ENCODE measurements around the gene FAM193A.
A peak's percentile ranks its signal among the peaks of the same experiment; 100 is the strongest.

The FAM193A gene

GRCh38 chr4:2500547-2500946, 35.9 kb upstream of the FAM193A start:
- no peak overlapping the region for H3K27ac ChIP-seq
- H3K9me3 ChIP-seq, result no peaks in the 10 kb centered on the region
- peaks cover 0 to 6% of the 10 kb centered on the region in 2 experiments for H3K4me1 ChIP-seq (ENCODE audit: control insufficient read depth in 1 of 2, insufficient read depth in 1 of 2, low read depth in 1 of 2, low read length in 1 of 2)
- TF ChIP-seq CTCF (IDR thresholded peaks at IDR 0.05), result no peak
- peaks cover 73% of the 10 kb centered on the region for H3K36me3 ChIP-seq
- H3K27me3 ChIP-seq, result no peaks in the 10 kb centered on the region
- H3K4me3 ChIP-seq (ENCODE audit: low read depth in 1 of 2, low read length in 1 of 2), result no peak overlapping the region

- Histone ChIP-seq H3K27ac (no peak overlapping the region), H3K9me3 (no peaks in the 10 kb centered on the region), H3K27me3 (no peaks in the 10 kb centered on the region), H3K4me1 (ENCODE audit: control insufficient read depth in 1 of 2, insufficient read depth in 1 of 2, low read depth in 1 of 2, low read length in 1 of 2) (peaks cover 0 to 6% of the 10 kb centered on the region in 2 experiments), H3K4me3 (ENCODE audit: low read depth in 1 of 2, low read length in 1 of 2) (no peak overlapping the region), H3K36me3 (peaks cover 70% of the 10 kb centered on the region)
- TF ChIP-seq CTCF (IDR thresholded peaks at IDR 0.05), result no peak
Measured at GRCh38 chr4:2501034-2501594, 35.3 kb upstream of the FAM193A start.

- Histone ChIP-seq H3K27ac (peak overlapping the region; percentile 67), H3K36me3 (peaks cover 59% of the 10 kb centered on the region)
- TF ChIP-seq CTCF (IDR thresholded peaks at IDR 0.05), result no peak
Measured at GRCh38 chr4:2503809-2504208, 32.6 kb upstream of the FAM193A start.

GRCh38 chr4:2507259-2507658, 29.2 kb upstream of the FAM193A start:
- Histone ChIP-seq H3K27ac (no peak overlapping the region), H3K9me3 (no peaks in the 10 kb centered on the region), H3K27me3 (no peaks in the 10 kb centered on the region), H3K4me1 (ENCODE audit: control insufficient read depth in 1 of 2, insufficient read depth in 1 of 2, low read depth in 1 of 2, low read length in 1 of 2) (peaks cover 0 to 6% of the 10 kb centered on the region in 2 experiments), H3K4me3 (ENCODE audit: low read depth in 1 of 2, low read length in 1 of 2) (no peak overlapping the region), H3K36me3 (peaks cover 57% of the 10 kb centered on the region)
- TF ChIP-seq CTCF (IDR thresholded peaks at IDR 0.05), result no peak

More at GRCh38 chr4:2503809-2504208, 32.6 kb upstream of the FAM193A start:
- no peaks in the 10 kb centered on the region for H3K27me3 ChIP-seq
- no peak overlapping the region for H3K4me3 ChIP-seq (ENCODE audit: low read depth in 1 of 2, low read length in 1 of 2)
- H3K4me1 ChIP-seq (ENCODE audit: control insufficient read depth in 1 of 2, insufficient read depth in 1 of 2, low read depth in 1 of 2, low read length in 1 of 2), result peaks cover 0 to 6% of the 10 kb centered on the region in 2 experiments
- H3K9me3 ChIP-seq, result no peaks in the 10 kb centered on the region

- peaks cover 0 to 4% of the 10 kb centered on the region in 2 experiments for H3K4me1 ChIP-seq (ENCODE audit: control insufficient read depth in 1 of 2, insufficient read depth in 1 of 2, low read depth in 1 of 2, low read length in 1 of 2)
- H3K36me3 ChIP-seq, result peaks cover 61% of the 10 kb centered on the region
- TF ChIP-seq CTCF (IDR thresholded peaks at IDR 0.05), result no peak
Measured at GRCh38 chr4:2507855-2508254, 28.6 kb upstream of the FAM193A start.

More at GRCh38 chr4:2507855-2508254, 28.6 kb upstream of the FAM193A start:
- Histone ChIP-seq H3K9me3 (no peaks in the 10 kb centered on the region), H3K27me3 (no peaks in the 10 kb centered on the region), H3K27ac (no peak overlapping the region), H3K4me3 (ENCODE audit: low read depth in 1 of 2, low read length in 1 of 2) (no peak overlapping the region)

Data from neutrophil (primary cell).